Heart left ventricle (tissue), 13 donors: ENCODE measurements around the gene KAT8.

ENCODE experiments used
- POLR2A ChIP-seq, 2 donors: fragments of 450-650 bp; IDR thresholded peaks; one replicate each; pipeline ENCODE4 v1.6.1; 2017; ENCODE audit warnings: antibody characterized with exemption in 2 of 2, mild to moderate bottlenecking in 2 of 2, moderate library complexity in 2 of 2
- TF ChIP-seq, protein P1 (sequence below), 12 donors: fragments of 200-600 bp; sonication (generic) in 4 of 12; IDR thresholded peaks; one replicate each; pipeline versions ENCODE4 v1.5.0 to v1.8.0; 2018 to 2022; ENCODE audit warnings: antibody characterized with exemption in 12 of 12, mild to moderate bottlenecking in 5 of 12
- donor health status: ischemic (EF 13 %, LVEDD 7.1; RV severe dilation, severe dysfunction).
- donor health status: DM: no; HTN: yes; CAD: no.
- donor health status: DM: no; HTN: no; CAD: no.
- donor health status: ischemic (EF 25% LVEDD 6.9; RV normal size, moderate dysfunction).
- donor health status: ischemic (EF 25% LVEDD 5.7; RV mildly dilated, moderate dysfunction).
- donor health status: ischemic (EF 35%, LVEDD 5.7; RV mildly dilated, moderate dysfunction).
- donor health status: nonischemic (EF 11% LVEDD 7.7; RV severe dilation, severe dysfunction).
- donor health status: DM: yes; HTN: yes; CAD: no.
- donor health status: PGD.
- donor health status: ischemic (EF 29% LVEDD 5.4; RV normal size, mild dysfunction).
- donor health status: nonischemic (EF 23%, LVEDD 6.1; RV moderate dilation, normal function).

DNA sequence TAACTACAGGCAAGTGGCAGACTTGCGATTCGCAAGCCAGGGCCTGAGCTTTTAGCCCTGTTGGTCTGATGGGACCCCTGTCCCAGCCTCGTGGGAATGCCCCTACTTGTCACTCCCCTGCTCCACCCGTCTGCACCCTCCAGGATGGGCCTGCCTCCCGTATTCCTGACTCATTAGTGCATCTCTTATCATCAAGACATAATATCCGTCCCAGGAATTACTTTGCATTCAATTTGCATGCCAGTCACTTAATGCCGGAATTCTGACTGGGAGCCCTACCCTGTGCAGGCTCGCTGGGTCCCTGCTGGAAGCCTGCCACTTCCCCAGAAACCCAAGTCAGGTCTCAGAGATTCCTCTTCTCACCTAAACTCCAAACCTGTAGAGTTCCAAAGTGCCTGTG is 32.1 kb upstream of the KAT8 start:
- TF ChIP-seq, protein P1, sequence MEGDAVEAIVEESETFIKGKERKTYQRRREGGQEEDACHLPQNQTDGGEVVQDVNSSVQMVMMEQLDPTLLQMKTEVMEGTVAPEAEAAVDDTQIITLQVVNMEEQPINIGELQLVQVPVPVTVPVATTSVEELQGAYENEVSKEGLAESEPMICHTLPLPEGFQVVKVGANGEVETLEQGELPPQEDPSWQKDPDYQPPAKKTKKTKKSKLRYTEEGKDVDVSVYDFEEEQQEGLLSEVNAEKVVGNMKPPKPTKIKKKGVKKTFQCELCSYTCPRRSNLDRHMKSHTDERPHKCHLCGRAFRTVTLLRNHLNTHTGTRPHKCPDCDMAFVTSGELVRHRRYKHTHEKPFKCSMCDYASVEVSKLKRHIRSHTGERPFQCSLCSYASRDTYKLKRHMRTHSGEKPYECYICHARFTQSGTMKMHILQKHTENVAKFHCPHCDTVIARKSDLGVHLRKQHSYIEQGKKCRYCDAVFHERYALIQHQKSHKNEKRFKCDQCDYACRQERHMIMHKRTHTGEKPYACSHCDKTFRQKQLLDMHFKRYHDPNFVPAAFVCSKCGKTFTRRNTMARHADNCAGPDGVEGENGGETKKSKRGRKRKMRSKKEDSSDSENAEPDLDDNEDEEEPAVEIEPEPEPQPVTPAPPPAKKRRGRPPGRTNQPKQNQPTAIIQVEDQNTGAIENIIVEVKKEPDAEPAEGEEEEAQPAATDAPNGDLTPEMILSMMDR (IDR thresholded peaks at IDR 0.05), result no peak
- TF ChIP-seq POLR2A (IDR thresholded peaks at IDR 0.05), result no peak
